Muscle of leg (tissue), 11 donors: ENCODE data around the gene CCDC30. TPM values are rescaled to one million over a fixed set of nuclear protein-coding genes. Genes with fewer than 3 reads are reported as not detected.
A peak's percentile ranks its signal among the peaks of the same experiment; 100 is the strongest.
"Not testable (repeated sequence)": the region's sequence is repeated elsewhere in the genome, so short reads cannot be mapped to it uniquely, and the experiment has no call there.

Experiments
- DNase-seq: peaks from one replicate; pipeline ENCODE4 v3.0.0; 2013
- H3K27ac ChIP-seq: one replicate; pipeline ENCODE4 v1.5.1; 2013; ENCODE audit warnings: mild to moderate bottlenecking, low read length, control low read depth
- H3K27me3 ChIP-seq: one replicate; pipeline ENCODE4 v1.6.1; 2013; ENCODE audit warnings: low read length; ENCODE audit not compliant: control insufficient read depth, insufficient read depth
- H3K36me3 ChIP-seq: one replicate; pipeline ENCODE4 v1.6.1; 2013; ENCODE audit warnings: low read length; ENCODE audit not compliant: control insufficient read depth, insufficient read depth
- H3K4me1 ChIP-seq: one replicate; pipeline ENCODE4 v1.6.1; 2013; ENCODE audit warnings: low read length; ENCODE audit not compliant: control insufficient read depth, insufficient read depth
- H3K4me3 ChIP-seq: one replicate; pipeline ENCODE4 v1.5.1; 2013; ENCODE audit warnings: low read length, control low read depth
- H3K9me3 ChIP-seq: replicated peaks from 2 replicates; pipeline ENCODE4 v1.6.1; 2013; ENCODE audit warnings: low read depth, low read length; ENCODE audit not compliant: control insufficient read depth
- WGBS: methylation state at CpG from one replicate; pipeline ENCODE4 v1.1.5; 2013; ENCODE audit warnings: missing lambda C conversion rate; ENCODE audit not compliant: insufficient coverage; 5-methylcytosine and 5-hydroxymethylcytosine counted together
- polyA plus RNA-seq, 8 donors: library from polyadenylated mRNA; unstranded; fragments of 120-200 nt; gene quantifications; one replicate each; pipeline versions ENCODE4 v1.2.1 to v1.2.3, GENCODE V29; 2013; ENCODE audit warnings: inconsistent platforms in 1 of 8, low replicate concordance in 1 of 8; ENCODE audit not compliant: insufficient read length in 8 of 8, insufficient read depth in 1 of 8
- total RNA-seq: library from RNA; stranded (reverse); fragments of 120-200 nt; gene quantifications from one replicate; pipeline ENCODE4 v1.2.4, GENCODE V29; 2013

Gene CCDC30
- total and polyA plus RNA-seq, 9 donors: 1.2 to 3.5 (median 1.9) TPM

DNA sequence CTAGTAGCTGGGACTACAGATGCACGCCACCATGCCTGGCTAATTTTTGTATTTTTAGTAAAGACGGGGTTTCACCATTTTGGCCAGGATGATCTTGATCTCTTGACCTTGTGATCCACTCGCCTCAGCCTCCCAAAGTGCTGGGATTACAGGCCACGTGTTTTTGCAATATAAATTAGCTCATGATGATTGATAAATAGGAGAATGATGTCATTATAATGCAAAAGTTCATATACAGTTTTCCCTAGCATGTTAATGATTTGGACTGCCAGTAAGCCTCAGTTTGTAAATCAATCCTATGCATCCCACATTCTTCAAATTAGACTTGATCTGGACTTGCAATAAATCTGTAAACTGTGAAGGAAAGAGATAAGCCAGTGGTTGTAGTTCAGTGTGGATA is 14.3 kb downstream of the CCDC30 start:
- H3K9me3 ChIP-seq, H3K27me3 ChIP-seq, DNase-seq, H3K27ac ChIP-seq, H3K4me1 ChIP-seq, H3K4me3 ChIP-seq, H3K36me3 ChIP-seq: not testable (repeated sequence)
- 100% methylated on average over 1 of the region's 4 CpGs for WGBS

- Histone ChIP-seq H3K9me3 (no peaks in the 10 kb centered on the region), H3K27ac (no peak overlapping the region), H3K36me3 (no peaks in the 10 kb centered on the region), H3K27me3 (no peaks in the 10 kb centered on the region), H3K4me1 (no peaks in the 10 kb centered on the region), H3K4me3 (no peak overlapping the region)
- DNase-seq: no peak
- WGBS: 100% methylated on average over 1 of the region's 3 CpGs
These were observed 14.7 kb downstream of the CCDC30 start for GRCh38 chr1:42477775-42478174.

DNA sequence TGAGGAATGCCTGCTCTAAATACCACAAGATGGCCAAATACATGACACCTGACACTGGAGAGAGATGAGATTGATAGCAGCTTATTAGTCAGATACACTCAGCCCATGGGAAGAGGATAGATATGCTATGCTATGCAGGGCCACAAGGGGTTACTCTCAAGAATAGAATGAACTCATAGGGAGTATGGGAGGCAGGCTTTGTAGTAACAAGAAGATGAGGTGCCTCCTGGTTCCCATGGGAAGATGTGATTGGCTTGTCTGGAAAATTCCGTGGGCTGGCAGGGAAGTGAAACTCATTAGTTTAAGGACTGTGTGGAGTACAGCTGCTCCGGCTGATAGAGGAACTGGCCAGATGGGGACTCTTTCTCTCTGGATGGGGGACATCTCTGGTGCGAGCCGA is 16.5 kb downstream of the CCDC30 start:
- H3K36me3 ChIP-seq: no peaks in the 10 kb centered on the region
- H3K27ac ChIP-seq: no peak overlapping the region
- H3K27me3 ChIP-seq: no peaks in the 10 kb centered on the region
- WGBS: 6% methylated on average over 2 of the region's 4 CpGs
- H3K9me3 ChIP-seq: no peaks in the 10 kb centered on the region
- H3K4me3 ChIP-seq: no peak overlapping the region
- no peaks in the 10 kb centered on the region for H3K4me1 ChIP-seq
- peak; percentile 26 for DNase-seq

- no peaks in the 10 kb centered on the region for H3K4me1 ChIP-seq
These were observed 17.8 kb downstream of the CCDC30 start for GRCh38 chr1:42480921-42481320.

GRCh38 chr1:42482635-42483153 is 19.6 kb downstream of the CCDC30 start:
- Histone ChIP-seq H3K36me3 (no peaks in the 10 kb centered on the region), H3K27me3 (no peaks in the 10 kb centered on the region), H3K4me3 (no peak overlapping the region), H3K9me3 (no peaks in the 10 kb centered on the region), H3K4me1 (no peaks in the 10 kb centered on the region), H3K27ac (no peak overlapping the region)
- no peak for DNase-seq
- no CpG with 5 or more reads among the region's 2 CpGs for WGBS

More at GRCh38 chr1:42480921-42481320, 17.8 kb downstream of the CCDC30 start:
- Histone ChIP-seq H3K4me3 (no peak overlapping the region), H3K27ac (no peak overlapping the region), H3K36me3 (no peaks in the 10 kb centered on the region), H3K9me3 (no peaks in the 10 kb centered on the region), H3K27me3 (no peaks in the 10 kb centered on the region)
- no CpG with 5 or more reads among the region's 1 CpG for WGBS
- DNase-seq: no peak

GRCh38 chr1:42484382-42484781 is 21.3 kb downstream of the CCDC30 start:
- H3K27ac ChIP-seq: no peak overlapping the region
- no peaks in the 10 kb centered on the region for H3K9me3 ChIP-seq
- H3K4me1 ChIP-seq: no peaks in the 10 kb centered on the region
- no peaks in the 10 kb centered on the region for H3K27me3 ChIP-seq
- no CpG with 5 or more reads among the region's 2 CpGs for WGBS
- H3K4me3 ChIP-seq: no peak overlapping the region
- peak; percentile 30 for DNase-seq
- no peaks in the 10 kb centered on the region for H3K36me3 ChIP-seq

GRCh38 chr1:42490237-42490636 is 27.2 kb downstream of the CCDC30 start:
- no peaks in the 10 kb centered on the region for H3K36me3 ChIP-seq
- no peak for DNase-seq
- H3K27me3 ChIP-seq: no peaks in the 10 kb centered on the region
- H3K4me3 ChIP-seq: no peak overlapping the region
- H3K9me3 ChIP-seq: no peaks in the 10 kb centered on the region
- H3K27ac ChIP-seq: no peak overlapping the region
- WGBS: no CpG with 5 or more reads among the region's 3 CpGs
- no peaks in the 10 kb centered on the region for H3K4me1 ChIP-seq

GRCh38 chr1:42502031-42502430 is 38.9 kb downstream of the CCDC30 start:
- not testable (repeated sequence) for DNase-seq, H3K27ac ChIP-seq, H3K4me1 ChIP-seq, H3K36me3 ChIP-seq, H3K27me3 ChIP-seq, H3K4me3 ChIP-seq
- peaks cover 26% of the 10 kb centered on the region for H3K9me3 ChIP-seq
- WGBS: 90% methylated on average over 9 of the region's 11 CpGs

GRCh38 chr1:42504535-42505128 is 41.5 kb downstream of the CCDC30 start:
- peaks cover 40% of the 10 kb centered on the region for H3K9me3 ChIP-seq
- WGBS: no CpG with 5 or more reads among the region's 2 CpGs
- H3K36me3 ChIP-seq: no peaks in the 10 kb centered on the region
- DNase-seq: no peak
- no peaks in the 10 kb centered on the region for H3K27me3 ChIP-seq
- no peaks in the 10 kb centered on the region for H3K4me1 ChIP-seq
- no peak overlapping the region for H3K4me3 ChIP-seq
- H3K27ac ChIP-seq: no peak overlapping the region

- H3K9me3 ChIP-seq: peaks cover 55% of the 10 kb centered on the region
These were observed 43.5 kb downstream of the CCDC30 start for GRCh38 chr1:42506576-42506975.

More at GRCh38 chr1:42506576-42506975, 43.5 kb downstream of the CCDC30 start:
- DNase-seq: no peak
- Histone ChIP-seq H3K27me3 (no peaks in the 10 kb centered on the region), H3K4me1 (no peaks in the 10 kb centered on the region), H3K36me3 (no peaks in the 10 kb centered on the region), H3K4me3 (no peak overlapping the region), H3K27ac (no peak overlapping the region)
- WGBS: 86% methylated on average over 1 of the region's 1 CpG
